HCT116 (cell line): ENCODE measurements around the gene STRA8. TPM values are rescaled to one million over a fixed set of nuclear protein-coding genes. Genes with fewer than 3 reads are reported as not detected.

ENCODE experiments used
- ATAC-seq: fragments of 200-7000 bp; cut with Tn5 transposase; 2 replicates; pipeline ENCODE4 v1.9.1; 2020; ENCODE audit warnings: mild to moderate bottlenecking, moderate library complexity
- BruUV-seq: library from RNA; stranded (reverse); fragments of 400-500 nt; replicated peaks from 2 replicates; lab custom pipeline; 2021; lab: Mats Ljungman, UMichigan
- CTCF ChIA-PET: fragments of 300-600 bp; sonication (Branson Sonifier 250); formaldehyde crosslinking; loops from one replicate; lab custom pipeline; 2021; ENCODE audit warnings: antibody characterized with exemption; lab: Charles Lee
- POLR2A ChIA-PET: fragments of 300-600, 350-600 bp; sonication (Branson Sonifier 250); formaldehyde crosslinking; loops from one replicate; lab custom pipeline; 2021; ENCODE audit warnings: antibody characterized with exemption; lab: Charles Lee
- RAD21 ChIA-PET, 2 experiments: fragments of 300-600 bp; sonication (Branson Sonifier 250); formaldehyde crosslinking; loops; one replicate each; lab custom pipeline; 2023; ENCODE audit warnings: low total read pairs in 2 of 2; ENCODE audit not compliant: uncharacterized antibody in 2 of 2, unreplicated experiment in 2 of 2, low non-redundant PET in 1 of 2; lab: Charles Lee
- DNase-seq: peaks from one replicate; pipeline ENCODE4 v3.0.0-alpha.2; 2010; ENCODE audit warnings: low read depth, low spot score
- H2AFZ ChIP-seq: fragments of 200-600 bp; shearing (Covaris generic), sonication (generic); 2 replicates; pipeline ENCODE4 v1.6.1; 2017; ENCODE audit warnings: low read depth, mixed run types, mixed read lengths, antibody characterized with exemption, low read length; ENCODE audit not compliant: poor library complexity, severe bottlenecking
- H3K27ac ChIP-seq: 2 replicates; pipeline ENCODE4 v1.5.1; 2012; ENCODE audit warnings: low read depth, low read length
- H3K27me3 ChIP-seq: fragments of 200-600 bp; sonication (generic); 2 replicates; pipeline ENCODE4 v1.6.1; 2016; ENCODE audit warnings: mixed run types, low read length, mixed read lengths; ENCODE audit not compliant: insufficient read depth
- H3K36me3 ChIP-seq, 2 experiments: fragments of 200-500 bp in 1 of 2; fragments of 200-600 bp in 1 of 2; sonication (Bioruptor generic) in 1 of 2; sonication (generic) in 1 of 2; 2 replicates each; pipeline versions ENCODE4 v1.5.1 to v1.6.1; 2014 to 2016; ENCODE audit warnings: low read length in 2 of 2, inconsistent platforms in 1 of 2, mixed read lengths in 1 of 2, mixed run types in 1 of 2; ENCODE audit not compliant: insufficient read depth in 2 of 2, control insufficient read depth in 1 of 2
- H3K4me1 ChIP-seq, 2 experiments: fragments of 200-600 bp in 1 of 2; sonication (generic) in 1 of 2; 2 replicates each; pipeline versions ENCODE4 v1.5.1 to v1.6.1; 2012 to 2017; ENCODE audit warnings: low read length in 2 of 2, inconsistent platforms in 1 of 2, mild to moderate bottlenecking in 1 of 2, mixed read lengths in 1 of 2, mixed run types in 1 of 2, moderate library complexity in 1 of 2; ENCODE audit not compliant: insufficient read depth in 2 of 2, control insufficient read depth in 1 of 2
- H3K4me2 ChIP-seq: fragments of 200-600 bp; sonication (generic); 2 replicates; pipeline ENCODE4 v1.6.1; 2017; ENCODE audit warnings: mixed run types, low read length, mixed read lengths
- H3K4me3 ChIP-seq, 2 experiments: fragments of 200-600 bp in 1 of 2; sonication (generic) in 1 of 2; replicated peaks in 1 of 2; 2 replicates each; pipeline ENCODE4 v1.5.1; 2011 to 2016; ENCODE audit warnings: low read length in 2 of 2, control low read depth in 1 of 2, low read depth in 1 of 2, mild to moderate bottlenecking in 1 of 2, mixed read lengths in 1 of 2, mixed run types in 1 of 2
- H3K79me2 ChIP-seq: fragments of 200-600 bp; sonication (generic); 2 replicates; pipeline ENCODE4 v1.6.1; 2017; ENCODE audit warnings: mild to moderate bottlenecking, mixed run types, low read length, moderate library complexity, mixed read lengths; ENCODE audit not compliant: insufficient read depth
- H3K9ac ChIP-seq: fragments of 200-600 bp; sonication (generic); 2 replicates; pipeline ENCODE4 v1.6.1; 2016; ENCODE audit warnings: low read length, mixed read lengths
- H3K9me2 ChIP-seq: fragments of 200-600 bp; sonication (generic), shearing (Covaris generic); 2 replicates; pipeline ENCODE4 v1.6.1; 2017; ENCODE audit warnings: mixed run types, mild to moderate bottlenecking, moderate library complexity; ENCODE audit not compliant: insufficient read depth
- H3K9me3 ChIP-seq, 2 experiments: fragments of 200-500 bp in 1 of 2; fragments of 200-600 bp in 1 of 2; sonication (Bioruptor generic) in 1 of 2; sonication (generic) in 1 of 2; 2 replicates each; pipeline ENCODE4 v1.6.1; 2014 to 2017; ENCODE audit warnings: low read length in 2 of 2, mixed read lengths in 2 of 2, inconsistent platforms in 1 of 2, low read depth in 1 of 2, mild to moderate bottlenecking in 1 of 2, mixed run types in 1 of 2, moderate library complexity in 1 of 2; ENCODE audit not compliant: control insufficient read depth in 1 of 2, insufficient read depth in 1 of 2
- H4K20me1 ChIP-seq: fragments of 200-600 bp; sonication (generic), shearing (Covaris generic); 2 replicates; pipeline ENCODE4 v1.6.1; 2017; ENCODE audit warnings: mixed run types, mild to moderate bottlenecking, moderate library complexity; ENCODE audit not compliant: insufficient read depth
- CEBPB ChIP-seq: IDR thresholded peaks from 2 replicates; pipeline ENCODE4 v1.6.1; 2012; ENCODE audit warnings: low read depth
- FOSL1 ChIP-seq: IDR thresholded peaks from 2 replicates; pipeline ENCODE4 v1.6.1; 2012; ENCODE audit warnings: low read depth
- POLR2A ChIP-seq: IDR thresholded peaks from 2 replicates; pipeline ENCODE4 v1.7.0; 2011; ENCODE audit warnings: borderline replicate concordance; ENCODE audit not compliant: insufficient read depth, insufficient read length; ENCODE audit errors: extremely low read depth
- REST ChIP-seq: IDR thresholded peaks from 2 replicates; pipeline ENCODE4 v1.6.1; 2012; ENCODE audit warnings: low read depth
- TCF7L2 ChIP-seq: IDR thresholded peaks from 2 replicates; pipeline ENCODE4 v1.7.0; 2011; ENCODE audit warnings: borderline replicate concordance, inconsistent platforms; ENCODE audit not compliant: insufficient read depth, insufficient read length; ENCODE audit errors: extremely low read depth
- intact Hi-C: fragments of 100-400 bp; cut with micrococcal nuclease; formaldehyde crosslinking; loops from 2 replicates; pipeline ENCODE4 v1.10.0; 2022
- total RNA-seq: library from RNA; stranded (reverse); gene quantifications from one replicate; pipeline ENCODE4 v1.2.1, GENCODE V29; 2021; ENCODE audit not compliant: unreplicated experiment

Gene STRA8
- total RNA-seq, 1 experiment from 2014 or later = not detected

- TF ChIP-seq FOSL1 (no peak), TCF7L2 (no peak), POLR2A (no peak), REST (no peak), CEBPB (no peak)
These were observed 29.1 kb downstream of the STRA8 start for GRCh38 chr7:135262623-135263320.

More at GRCh38 chr7:135262623-135263320, 29.1 kb downstream of the STRA8 start:
- DNase-seq (no peak), ATAC-seq (no peak)
- Histone ChIP-seq H3K4me1 (no peaks in the 10 kb centered on the region), H3K9ac (no peak overlapping the region), H3K79me2 (no peaks in the 10 kb centered on the region), H2AFZ (no peak overlapping the region), H3K27me3 (no peaks in the 10 kb centered on the region; the same call in 1 of the 2 replicates), H3K9me2 (no peaks in the 10 kb centered on the region), H3K36me3 (no peaks in the 10 kb centered on the region), H3K27ac (no peak overlapping the region), H3K4me3 (no peak overlapping the region), H4K20me1 (no peaks in the 10 kb centered on the region), H3K4me2 (no peak overlapping the region), H3K9me3 (no peaks in the 10 kb centered on the region)
- POLR2A ChIA-PET = no interaction called here
- no TSS peak for BruUV-seq
- RAD21 ChIA-PET = no interaction called here
- intact Hi-C loops = no loop called here
- CTCF ChIA-PET = interaction anchor here (2.2 kb wide), 1 partner anchor 11 kb away, joined by 10 read pairs; no protein-coding TSS in a partner anchor
